NCI-H1105 (cell line): ENCODE results near the gene KRT80.

Source experiments
- DNase-seq: peaks from one replicate; lab custom pipeline; 2025; lab: John Stamatoyannopoulos, UW

Gene KRT80

DNA sequence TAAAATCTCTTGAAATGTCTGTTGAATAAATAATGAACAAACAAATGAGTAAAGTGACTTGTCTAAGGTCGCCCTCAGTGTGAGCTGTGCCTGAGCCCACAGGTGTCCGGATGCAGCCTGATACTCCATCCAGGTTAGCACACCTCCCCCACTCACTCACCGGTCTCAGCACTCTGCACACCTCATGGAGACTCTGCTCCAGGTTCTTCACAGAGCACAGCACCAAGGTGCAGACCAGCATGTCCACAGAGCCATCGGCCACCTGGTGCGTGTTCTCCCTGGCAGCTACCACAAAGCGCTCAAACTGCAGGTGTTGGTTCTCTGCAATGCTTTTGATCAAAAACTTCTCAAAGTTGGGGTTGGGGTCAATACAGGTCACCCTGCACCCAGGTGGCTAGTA, 37.1 kb upstream of the KRT80 start:
- DNase-seq: no peak

DNA sequence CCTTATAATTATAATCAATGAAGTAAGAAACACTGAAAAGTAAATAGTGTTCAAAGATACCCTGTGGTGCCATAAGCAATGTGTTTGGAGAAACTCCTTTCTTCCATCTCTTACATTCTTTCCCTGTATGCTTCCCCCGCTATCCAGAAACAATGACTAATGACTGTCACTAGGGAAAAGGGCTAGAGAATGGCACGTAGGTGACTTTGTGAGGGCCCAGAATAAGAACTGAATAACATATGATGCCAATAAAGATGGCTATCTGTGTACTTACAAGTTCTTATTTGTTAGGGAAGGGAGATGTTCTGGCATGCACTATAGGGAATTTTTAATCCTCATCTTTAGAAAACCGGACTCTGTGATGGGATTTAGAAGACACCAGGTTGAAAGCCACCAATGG, 36.6 kb upstream of the KRT80 start:
- DNase-seq: no peak

DNA sequence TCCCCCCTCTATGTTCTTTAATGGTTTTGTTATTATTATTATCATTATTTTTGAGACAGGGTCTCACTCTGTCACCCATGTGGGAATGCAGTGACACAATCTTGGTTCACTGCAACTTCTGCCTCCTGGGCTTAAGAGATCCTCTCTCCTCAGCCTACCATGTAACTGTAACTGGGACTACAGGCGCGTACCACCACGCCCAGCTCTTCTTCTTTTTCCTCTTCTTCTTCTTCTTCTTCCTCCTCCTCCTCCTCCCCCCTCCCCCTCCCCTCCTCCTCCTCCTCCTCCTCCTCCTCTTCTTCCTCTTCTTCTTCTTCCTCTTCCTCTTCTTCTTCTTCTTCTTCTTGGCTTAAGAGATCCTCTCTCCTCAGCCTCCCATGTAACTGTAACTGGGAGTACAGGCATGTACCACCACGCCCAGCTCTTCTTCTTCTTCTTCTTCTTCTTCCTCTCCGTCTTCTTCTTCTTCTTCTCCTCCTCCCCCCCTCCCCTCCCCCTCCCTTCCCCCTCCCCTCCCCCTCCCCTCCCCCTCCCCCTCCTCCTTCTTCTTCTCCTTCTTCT, 35.9 kb upstream of the KRT80 start:
- no peak for DNase-seq

DNA sequence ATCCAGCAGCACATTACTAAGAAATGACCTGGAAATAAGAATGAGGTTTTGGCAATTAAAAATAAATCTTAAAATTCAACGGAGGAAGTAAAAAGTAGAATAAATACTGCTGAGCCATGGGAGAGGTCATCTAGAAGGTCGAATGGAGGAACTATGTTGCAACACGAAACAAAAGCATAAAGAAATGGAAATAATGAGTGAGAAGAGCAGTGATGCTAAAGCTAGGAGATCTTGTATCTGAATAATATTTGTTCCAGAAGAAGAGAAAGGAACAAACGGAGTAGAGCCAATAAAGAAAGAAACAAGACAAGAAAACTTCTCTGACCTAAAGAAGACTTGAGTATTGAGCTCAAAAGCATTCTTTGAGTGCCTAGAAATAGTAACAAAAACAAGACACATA, 34.6 kb upstream of the KRT80 start:
- DNase-seq: no peak

GRCh38 chr12:52225752-52226151, 33.9 kb upstream of the KRT80 start:
- DNase-seq: no peak

- no peak for DNase-seq
These were observed 32.3 kb upstream of the KRT80 start for GRCh38 chr12:52224151-52224550.

GRCh38 chr12:52223406-52224039, 31.7 kb upstream of the KRT80 start:
- no peak for DNase-seq

- DNase-seq: no peak
These were observed 30.9 kb upstream of the KRT80 start for GRCh38 chr12:52222692-52223091.

- no peak for DNase-seq
These were observed 30.2 kb upstream of the KRT80 start for GRCh38 chr12:52221912-52222457.

DNA sequence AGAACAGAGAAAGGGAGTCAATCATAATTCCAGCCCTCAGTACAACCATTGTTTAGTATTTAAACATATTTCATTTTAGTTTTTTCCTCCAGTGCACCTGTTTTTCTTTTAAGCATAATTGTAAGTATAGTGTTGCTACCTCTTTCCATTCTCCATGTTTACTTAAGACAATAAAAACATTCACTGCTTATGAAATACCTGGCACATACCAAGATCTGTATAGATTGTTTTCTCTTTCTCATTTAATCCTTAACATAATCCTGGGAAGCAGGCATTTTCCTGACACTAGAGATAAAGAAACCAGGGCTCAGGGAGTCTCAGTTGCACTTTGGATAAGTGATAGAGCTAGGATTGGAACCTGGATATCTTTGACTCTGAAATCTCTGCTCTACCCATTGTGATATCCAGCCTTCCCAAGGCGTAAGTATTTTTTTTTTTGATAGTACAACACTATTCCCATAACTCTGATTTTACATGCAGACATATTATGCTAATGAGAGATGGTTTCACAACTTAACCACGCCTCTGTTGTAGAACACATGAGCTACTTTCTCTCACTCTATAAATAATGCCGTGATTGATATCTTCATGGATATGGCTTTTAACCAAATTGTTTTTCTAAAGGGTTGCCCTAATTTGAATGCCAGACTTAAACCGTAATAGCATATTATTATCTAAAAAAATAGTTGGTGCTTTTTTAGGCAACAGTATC, 29.4 kb upstream of the KRT80 start:
- DNase-seq: no peak

GRCh38 chr12:52220477-52220876, 28.7 kb upstream of the KRT80 start:
- DNase-seq: no peak

DNA sequence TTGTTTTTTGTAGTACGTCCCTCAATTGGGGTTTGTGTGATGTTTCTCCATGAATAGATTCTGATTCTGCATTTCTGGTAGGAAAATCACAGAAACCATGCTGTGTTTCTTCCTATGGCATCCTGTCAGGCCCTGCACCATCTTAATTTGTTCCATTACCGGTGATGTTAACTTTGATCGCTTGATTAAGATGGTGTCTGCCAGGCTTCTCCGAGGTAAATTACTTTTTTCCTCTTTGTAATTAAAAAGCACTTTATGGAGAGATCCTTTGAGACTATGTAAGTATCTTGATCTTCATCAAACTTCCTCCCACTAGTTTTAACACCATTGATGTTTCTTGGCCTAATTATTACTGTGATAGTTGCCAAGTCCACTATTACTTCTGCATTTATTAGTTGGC, 26.2 kb upstream of the KRT80 start:
- no peak for DNase-seq

- DNase-seq: peak; percentile 30
These were observed 25.4 kb upstream of the KRT80 start for GRCh38 chr12:52217223-52217622.

DNA sequence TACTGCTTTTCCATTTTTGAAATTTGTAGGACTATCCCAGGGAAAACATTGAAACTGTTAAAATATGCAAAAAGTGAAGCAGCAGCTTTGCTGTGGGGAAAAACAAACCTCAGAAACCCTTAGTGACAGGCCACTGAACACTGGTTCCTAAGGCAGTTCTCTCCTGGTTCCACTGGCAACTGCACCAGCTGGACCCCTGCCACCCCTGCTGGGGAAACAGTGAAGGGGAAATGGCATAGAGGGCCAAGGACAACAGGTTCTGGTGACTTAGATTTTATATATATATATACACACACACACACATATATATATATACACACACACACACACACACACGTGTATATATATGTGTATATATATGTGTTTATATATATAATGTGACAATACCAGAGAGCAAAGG, 25.0 kb upstream of the KRT80 start:
- no peak for DNase-seq

DNA sequence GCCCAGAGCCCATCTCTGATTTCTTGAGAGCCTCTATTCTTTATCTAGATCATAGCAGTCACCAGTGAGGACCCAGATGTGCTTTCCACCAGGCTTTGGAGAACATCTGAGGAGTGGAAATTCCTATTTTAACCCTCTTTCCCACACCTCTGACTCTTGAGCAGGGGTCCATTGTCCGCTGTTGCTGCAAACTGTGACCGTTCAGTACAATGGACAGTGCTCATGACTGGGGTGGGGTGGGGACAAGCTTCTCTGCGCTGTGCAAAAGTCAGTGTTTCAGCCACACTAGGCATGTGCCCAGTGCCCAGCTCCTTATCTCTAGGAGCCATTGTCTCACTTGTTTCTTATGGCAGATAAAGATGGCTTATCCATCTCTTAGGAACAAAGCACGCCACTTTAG, 24.3 kb upstream of the KRT80 start:
- DNase-seq: no peak

DNA sequence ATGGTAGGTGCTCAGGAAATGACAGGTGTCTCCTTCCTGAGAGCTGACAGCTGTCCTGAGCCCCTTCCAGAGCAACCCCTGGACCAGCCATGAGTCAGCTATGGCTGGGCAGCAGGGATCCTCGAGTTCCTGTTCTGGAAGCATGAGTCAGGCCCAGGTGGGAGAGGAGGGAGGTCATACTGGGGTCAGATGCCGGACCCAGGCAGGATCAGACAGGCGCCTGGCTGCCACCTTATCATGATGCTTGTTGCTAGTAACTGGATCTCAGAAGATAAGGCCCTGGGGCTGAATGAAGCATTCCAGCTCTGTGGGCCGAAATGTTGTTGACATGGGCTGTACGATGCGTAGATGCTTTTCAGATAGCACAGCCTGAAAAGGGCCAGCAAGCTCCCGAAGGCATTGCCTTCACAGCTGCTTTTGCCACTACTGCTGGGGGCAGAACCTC, 23.8 kb upstream of the KRT80 start:
- no peak for DNase-seq

DNA sequence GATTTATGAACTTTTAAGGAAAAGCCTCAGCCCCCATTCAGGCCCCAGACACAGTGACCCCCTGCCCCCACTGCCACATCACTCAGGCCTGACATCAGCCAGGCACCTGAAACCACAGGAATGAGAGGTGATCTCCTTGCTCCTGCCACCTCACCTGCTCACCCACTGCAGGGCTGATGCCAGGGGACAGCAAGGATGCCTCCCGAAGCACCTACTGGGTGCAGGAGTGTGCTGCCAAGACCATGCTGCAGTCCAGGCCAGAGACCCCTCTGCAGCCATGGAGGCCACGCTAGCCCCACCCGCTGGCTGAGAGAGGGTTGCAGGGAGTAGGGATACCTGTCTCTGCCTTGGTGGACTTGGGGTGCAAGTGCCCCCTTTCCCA, 22.6 kb upstream of the KRT80 start:
- no peak for DNase-seq

DNA sequence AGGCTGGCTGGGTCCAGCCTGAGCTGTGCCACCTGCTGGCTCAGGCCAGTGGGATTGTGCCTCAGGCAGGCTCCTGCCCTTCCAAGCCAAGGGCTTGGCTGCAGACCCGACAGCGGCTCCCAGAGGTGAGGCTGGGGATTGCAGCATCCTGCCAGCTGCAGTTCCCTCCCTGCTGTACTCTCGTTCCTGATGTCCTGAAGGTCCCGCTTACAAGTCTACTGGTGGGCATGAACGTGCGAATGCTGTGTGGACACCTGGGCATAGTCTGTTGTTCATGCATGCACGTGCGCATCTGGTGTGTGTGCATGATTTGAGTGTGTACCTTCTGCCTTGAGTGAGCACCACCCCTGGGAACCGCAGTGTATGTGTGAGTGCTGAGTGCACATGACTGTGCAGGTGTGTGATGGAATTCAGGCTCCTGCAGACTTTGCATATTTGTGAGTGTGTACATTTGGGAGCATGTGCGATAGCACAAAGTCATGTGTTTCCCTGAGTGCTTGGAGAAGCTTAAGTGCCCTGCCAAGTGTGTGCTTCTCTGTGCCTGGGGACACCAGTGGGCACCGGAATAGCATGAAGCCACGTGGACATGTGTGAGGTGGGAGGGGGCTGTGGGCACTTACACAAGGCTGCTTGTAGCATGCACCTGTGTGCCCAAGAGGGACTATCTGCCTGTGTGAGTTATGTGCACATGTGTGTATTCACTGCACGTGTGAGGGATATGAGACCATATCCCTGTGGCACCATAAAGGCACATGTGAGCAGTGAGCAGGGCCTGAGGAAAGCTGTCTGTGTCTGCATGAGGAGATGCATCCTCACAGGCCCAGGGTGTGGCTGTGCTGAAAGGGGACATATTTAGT, 22.0 kb upstream of the KRT80 start:
- DNase-seq: no peak

GRCh38 chr12:52212701-52213563, 21.1 kb upstream of the KRT80 start:
- no peak for DNase-seq

GRCh38 chr12:52211716-52212585, 20.1 kb upstream of the KRT80 start:
- no peak for DNase-seq
